GM12892 (cell line): Measurements from ENCODE around the gene PIK3AP1.

Source experiments
- POLR2A ChIP-seq: IDR thresholded peaks from 2 replicates; pipeline ENCODE4 v1.6.1; 2011; ENCODE audit warnings: low read depth, low read length, control low read depth
- POLR2AphosphoS5 ChIP-seq: IDR thresholded peaks from 2 replicates; pipeline ENCODE4 v1.6.1; 2011; ENCODE audit warnings: low read depth, low read length, control low read depth
- TAF1 ChIP-seq: IDR thresholded peaks from 2 replicates; pipeline ENCODE4 v1.6.1; 2011; ENCODE audit warnings: low read depth, mild to moderate bottlenecking, control low read depth, low read length, borderline replicate concordance

DNA sequence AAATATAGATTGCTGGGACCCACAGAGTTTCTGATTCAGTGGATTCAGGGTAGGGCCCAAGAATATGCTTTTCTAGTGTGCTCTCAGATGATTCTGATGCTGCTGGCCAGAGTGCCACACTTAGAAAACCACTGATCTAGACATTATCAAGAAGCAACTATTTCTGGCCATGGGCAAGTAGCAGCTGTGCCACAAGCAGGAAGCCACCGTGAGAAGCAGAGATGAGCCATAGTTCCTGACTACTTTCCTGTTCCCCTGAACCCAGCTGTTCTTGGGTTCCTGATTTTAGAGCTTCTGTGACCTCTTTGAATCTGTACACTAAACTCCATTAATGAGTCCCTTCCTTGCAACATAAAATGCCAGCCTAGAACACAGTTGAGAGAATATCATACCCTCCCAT lies 38.1 kb upstream of the PIK3AP1 start:
- TF ChIP-seq POLR2A = no peak
- TF ChIP-seq POLR2AphosphoS5 = no peak
- TF ChIP-seq TAF1 = no peak
